ENCODE data around the gene TMEM221.

- TF ChIP-seq, protein P1, sequence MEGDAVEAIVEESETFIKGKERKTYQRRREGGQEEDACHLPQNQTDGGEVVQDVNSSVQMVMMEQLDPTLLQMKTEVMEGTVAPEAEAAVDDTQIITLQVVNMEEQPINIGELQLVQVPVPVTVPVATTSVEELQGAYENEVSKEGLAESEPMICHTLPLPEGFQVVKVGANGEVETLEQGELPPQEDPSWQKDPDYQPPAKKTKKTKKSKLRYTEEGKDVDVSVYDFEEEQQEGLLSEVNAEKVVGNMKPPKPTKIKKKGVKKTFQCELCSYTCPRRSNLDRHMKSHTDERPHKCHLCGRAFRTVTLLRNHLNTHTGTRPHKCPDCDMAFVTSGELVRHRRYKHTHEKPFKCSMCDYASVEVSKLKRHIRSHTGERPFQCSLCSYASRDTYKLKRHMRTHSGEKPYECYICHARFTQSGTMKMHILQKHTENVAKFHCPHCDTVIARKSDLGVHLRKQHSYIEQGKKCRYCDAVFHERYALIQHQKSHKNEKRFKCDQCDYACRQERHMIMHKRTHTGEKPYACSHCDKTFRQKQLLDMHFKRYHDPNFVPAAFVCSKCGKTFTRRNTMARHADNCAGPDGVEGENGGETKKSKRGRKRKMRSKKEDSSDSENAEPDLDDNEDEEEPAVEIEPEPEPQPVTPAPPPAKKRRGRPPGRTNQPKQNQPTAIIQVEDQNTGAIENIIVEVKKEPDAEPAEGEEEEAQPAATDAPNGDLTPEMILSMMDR (IDR thresholded peaks at IDR 0.05): no peak
- no peak for TF ChIP-seq POLR2A (IDR thresholded peaks at IDR 0.05)
Measured at GRCh38 chr19:17445526-17446165, 2.8 kb downstream of the TMEM221 start.

All from heart left ventricle (tissue), 13 donors.